Retinal pigment epithelial cell (primary cell): ENCODE measurements around the gene ECE2.
A peak's percentile ranks its signal among the peaks of the same experiment; 100 is the strongest.

Experiments
- DNase-seq: peaks from one replicate; pipeline ENCODE4 v3.0.0-alpha.2; 2010; ENCODE audit warnings: low read depth
- H3K4me3 ChIP-seq: 2 replicates; pipeline ENCODE4 v1.5.1; 2011; ENCODE audit warnings: mild to moderate bottlenecking, low read length, control low read depth, moderate library complexity
- CTCF ChIP-seq: conservative IDR thresholded peaks from 2 replicates; pipeline ENCODE4 v1.5.1; 2011; ENCODE audit warnings: low read depth, low read length, control low read depth, inconsistent platforms

Gene ECE2

GRCh38 chr3:184315543-184315867, 39.7 kb downstream of the ECE2 start:
- peak overlapping the region; percentile 87 for H3K4me3 ChIP-seq
- DNase-seq = no peak
- TF ChIP-seq CTCF = no peak

- TF ChIP-seq CTCF = no peak
- peak overlapping the region; percentile 87 for H3K4me3 ChIP-seq
- no peak for DNase-seq
Measured at GRCh38 chr3:184315871-184316661, 40.2 kb downstream of the ECE2 start.

GRCh38 chr3:184316792-184317191, 41.0 kb downstream of the ECE2 start:
- H3K4me3 ChIP-seq = peak overlapping the region; percentile 87
- TF ChIP-seq CTCF = no peak
- DNase-seq = no peak

- TF ChIP-seq CTCF = no peak
- no peak for DNase-seq
- no peak overlapping the region for H3K4me3 ChIP-seq
Measured at GRCh38 chr3:184317201-184317600, 41.4 kb downstream of the ECE2 start.

GRCh38 chr3:184320104-184320445, 44.3 kb downstream of the ECE2 start:
- no peak for TF ChIP-seq CTCF
- DNase-seq = peak; percentile 81
- peak overlapping the region; percentile 17 for H3K4me3 ChIP-seq

GRCh38 chr3:184321666-184322065, 45.8 kb downstream of the ECE2 start:
- DNase-seq = no peak
- no peak for TF ChIP-seq CTCF
- H3K4me3 ChIP-seq = no peak overlapping the region

GRCh38 chr3:184322731-184323487, 47.1 kb downstream of the ECE2 start:
- no peak overlapping the region for H3K4me3 ChIP-seq
- no peak for TF ChIP-seq CTCF
- no peak for DNase-seq
